Neuronal stem cell (in vitro differentiated cells): ENCODE results near the gene RNGTT.

Experiments used
- DNase-seq: peaks from one replicate; pipeline ENCODE4 v3.0.0-alpha.2; 2013; ENCODE audit warnings: low spot score
- H2AFZ ChIP-seq: one replicate; pipeline ENCODE4 v1.6.1; 2013; ENCODE audit warnings: mild to moderate bottlenecking, low read length, inconsistent platforms
- H2AK5ac ChIP-seq: 2 replicates; pipeline ENCODE4 v1.6.1; 2013; ENCODE audit warnings: low read depth, mild to moderate bottlenecking, inconsistent platforms, low read length, moderate library complexity, mixed read lengths
- H2BK120ac ChIP-seq: 2 replicates; pipeline ENCODE4 v1.6.1; 2013; ENCODE audit warnings: low read depth, mild to moderate bottlenecking, inconsistent platforms, low read length, moderate library complexity, mixed read lengths
- H2BK12ac ChIP-seq: one replicate; pipeline ENCODE4 v1.6.1; 2013; ENCODE audit warnings: low read length, inconsistent platforms
- H2BK15ac ChIP-seq: 2 replicates; pipeline ENCODE4 v1.6.1; 2013; ENCODE audit warnings: mild to moderate bottlenecking, low read length, inconsistent platforms, mixed read lengths
- H2BK5ac ChIP-seq: one replicate; pipeline ENCODE4 v1.6.1; 2013; ENCODE audit warnings: inconsistent platforms, mild to moderate bottlenecking, low read length, moderate library complexity
- H3K14ac ChIP-seq: one replicate; pipeline ENCODE4 v1.6.1; 2013; ENCODE audit warnings: low read length, inconsistent platforms
- H3K18ac ChIP-seq: 2 replicates; pipeline ENCODE4 v1.6.1; 2013; ENCODE audit warnings: low read length, inconsistent platforms
- H3K23ac ChIP-seq: 2 replicates; pipeline ENCODE4 v1.6.1; 2013; ENCODE audit warnings: low read depth, mild to moderate bottlenecking, mixed read lengths, low read length, inconsistent platforms; ENCODE audit not compliant: poor library complexity
- H3K27ac ChIP-seq: replicated peaks from 3 replicates; pipeline ENCODE4 v1.5.1; 2013; ENCODE audit warnings: low read length, inconsistent platforms
- H3K27me3 ChIP-seq, 3 experiments: 2 replicates each; pipeline ENCODE4 v1.6.1; 2013; ENCODE audit warnings: low read length in 3 of 3, mild to moderate bottlenecking in 2 of 3, inconsistent platforms in 1 of 3, low read depth in 1 of 3, mixed read lengths in 1 of 3, moderate library complexity in 1 of 3; ENCODE audit not compliant: control insufficient read depth in 3 of 3, insufficient read depth in 3 of 3
- H3K36me3 ChIP-seq, 2 donors: replicated peaks in 1 of 2; 2 replicates each; pipeline ENCODE4 v1.6.1; 2013; ENCODE audit warnings: low read length in 2 of 2; ENCODE audit not compliant: control insufficient read depth in 2 of 2, insufficient read depth in 2 of 2
- H3K4ac ChIP-seq: 2 replicates; pipeline ENCODE4 v1.6.1; 2013; ENCODE audit warnings: inconsistent platforms, mild to moderate bottlenecking, low read length, moderate library complexity
- H3K4me1 ChIP-seq, 2 donors: 1 replicate in 1 of 2; 2 replicates in 1 of 2; pipeline ENCODE4 v1.6.1; 2013; ENCODE audit warnings: low read length in 2 of 2, low read depth in 1 of 2; ENCODE audit not compliant: control insufficient read depth in 2 of 2, insufficient read depth in 1 of 2
- H3K4me2 ChIP-seq: one replicate; pipeline ENCODE4 v1.6.1; 2013; ENCODE audit warnings: mild to moderate bottlenecking, low read length, inconsistent platforms; ENCODE audit not compliant: insufficient read depth, poor library complexity, severe bottlenecking
- H3K4me3 ChIP-seq, 2 donors: 2 replicates each; pipeline ENCODE4 v1.5.1; 2013; ENCODE audit warnings: low read length in 2 of 2, mild to moderate bottlenecking in 2 of 2, inconsistent platforms in 1 of 2, moderate library complexity in 1 of 2
- H3K79me1 ChIP-seq: one replicate; pipeline ENCODE4 v1.6.1; 2013; ENCODE audit warnings: low read depth, mild to moderate bottlenecking, inconsistent platforms, low read length, moderate library complexity
- H3K9ac ChIP-seq: one replicate; pipeline ENCODE4 v1.6.1; 2013; ENCODE audit warnings: mild to moderate bottlenecking, low read depth, low read length, inconsistent platforms; ENCODE audit not compliant: poor library complexity
- H3K9me3 ChIP-seq, 2 donors: replicated peaks in 1 of 2; 2 replicates each; pipeline versions ENCODE3 to v1.6.1; 2013; ENCODE audit warnings: low read length in 2 of 2, mild to moderate bottlenecking in 2 of 2, inconsistent platforms in 1 of 2, low read depth in 1 of 2, mixed read lengths in 1 of 2, moderate library complexity in 1 of 2; ENCODE audit not compliant: control insufficient read depth in 2 of 2, insufficient read depth in 1 of 2
- H4K8ac ChIP-seq: one replicate; pipeline ENCODE4 v1.6.1; 2013; ENCODE audit warnings: low read depth, mild to moderate bottlenecking, inconsistent platforms, low read length, moderate library complexity
- H4K91ac ChIP-seq: one replicate; pipeline ENCODE4 v1.6.1; 2013; ENCODE audit warnings: low read length, low read depth, mild to moderate bottlenecking, inconsistent platforms; ENCODE audit not compliant: poor library complexity
- WGBS, 2 donors: extraction: QIAGEN DNeasy Blood & Tissue Kit; methylation state at CpG; one replicate each; pipeline ENCODE4 v1.1.7; 2013; ENCODE audit warnings: missing lambda C conversion rate in 2 of 2, mixed read lengths in 1 of 2; ENCODE audit not compliant: insufficient read length in 2 of 2, insufficient replicate concordance in 1 of 2; ENCODE audit errors: extremely low coverage in 2 of 2; 5-methylcytosine and 5-hydroxymethylcytosine counted together

The RNGTT gene

GRCh38 chr6:88813045-88813444 is 150.4 kb downstream of the RNGTT start:
- no peaks in the 10 kb centered on the region for H3K27me3 ChIP-seq
- no peaks in the 10 kb centered on the region for H3K36me3 ChIP-seq
- no peak overlapping the region for H2AK5ac ChIP-seq
- H3K79me1 ChIP-seq, result no peaks in the 10 kb centered on the region
- no peak overlapping the region for H3K4ac ChIP-seq
- H3K18ac ChIP-seq, result no peak overlapping the region
- no peak overlapping the region for H2BK120ac ChIP-seq
- H3K4me1 ChIP-seq, result no peaks in the 10 kb centered on the region
- no peak overlapping the region for H3K4me2 ChIP-seq
- no peak overlapping the region for H2BK12ac ChIP-seq
- WGBS, 2 donors, result no CpG with 5 or more reads among the region's 5 CpGs
- no peak overlapping the region for H3K4me3 ChIP-seq
- no peak overlapping the region for H2AFZ ChIP-seq
- no peak overlapping the region for H2BK15ac ChIP-seq
- H3K9me3 ChIP-seq, result no peaks in the 10 kb centered on the region
- H3K9ac ChIP-seq, result no peak overlapping the region
- no peak for DNase-seq
- H2BK5ac ChIP-seq, result no peak overlapping the region
- no peak overlapping the region for H4K8ac ChIP-seq
- H3K27ac ChIP-seq, result no peak overlapping the region
- H3K14ac ChIP-seq, result no peak overlapping the region
- no peak overlapping the region for H3K23ac ChIP-seq
- no peak overlapping the region for H4K91ac ChIP-seq

- Histone ChIP-seq H3K27ac (no peak overlapping the region), H3K36me3 (peaks cover 0 to 4% of the 10 kb centered on the region in 2 donors), H3K18ac (no peak overlapping the region), H3K9ac (no peak overlapping the region), H3K27me3 (no peaks in the 10 kb centered on the region), H3K4me1 (no peaks in the 10 kb centered on the region), H2BK12ac (no peak overlapping the region), H3K4ac (no peak overlapping the region), H4K91ac (no peak overlapping the region), H2AK5ac (no peak overlapping the region), H2BK15ac (no peak overlapping the region), H3K9me3 (peaks cover 0 to 13% of the 10 kb centered on the region in 2 donors), H2AFZ (no peak overlapping the region), H2BK120ac (no peak overlapping the region), H2BK5ac (no peak overlapping the region), H3K79me1 (no peaks in the 10 kb centered on the region), H4K8ac (no peak overlapping the region), H3K23ac (no peak overlapping the region), H3K4me3 (no peak overlapping the region), H3K4me2 (no peak overlapping the region), H3K14ac (no peak overlapping the region)
- DNase-seq, result no peak
- WGBS, 2 donors, result no CpG with 5 or more reads among the region's 1 CpG
Measured at GRCh38 chr6:88810701-88811100, 152.7 kb downstream of the RNGTT start.

- Histone ChIP-seq H3K4me3 (no peak overlapping the region), H3K9ac (no peak overlapping the region), H4K91ac (no peak overlapping the region), H2AK5ac (no peak overlapping the region), H4K8ac (no peak overlapping the region), H3K27me3 (no peaks in the 10 kb centered on the region), H3K79me1 (no peaks in the 10 kb centered on the region), H3K27ac (no peak overlapping the region), H2BK12ac (no peak overlapping the region), H3K4ac (no peak overlapping the region), H2BK120ac (no peak overlapping the region), H2BK15ac (no peak overlapping the region), H3K4me1 (no peaks in the 10 kb centered on the region), H3K4me2 (no peak overlapping the region), H3K36me3 (peaks cover 0 to 4% of the 10 kb centered on the region in 2 donors), H3K23ac (no peak overlapping the region), H2BK5ac (no peak overlapping the region), H3K14ac (no peak overlapping the region), H3K9me3 (peaks cover 0 to 13% of the 10 kb centered on the region in 2 donors), H2AFZ (no peak overlapping the region), H3K18ac (no peak overlapping the region)
- WGBS, 2 donors, result no CpG with 5 or more reads among the region's 5 CpGs
- no peak for DNase-seq
Measured at GRCh38 chr6:88810089-88810488, 153.3 kb downstream of the RNGTT start.

- H3K4me2 ChIP-seq, result no peak overlapping the region
- H3K9me3 ChIP-seq, result peaks cover 0 to 13% of the 10 kb centered on the region in 2 donors
- no peak overlapping the region for H2AFZ ChIP-seq
- peaks cover 0 to 4% of the 10 kb centered on the region in 2 donors for H3K36me3 ChIP-seq
- H2AK5ac ChIP-seq, result no peak overlapping the region
- DNase-seq, result no peak
- no peak overlapping the region for H2BK5ac ChIP-seq
- H4K91ac ChIP-seq, result no peak overlapping the region
- no peak overlapping the region for H2BK120ac ChIP-seq
- H3K27ac ChIP-seq, result no peak overlapping the region
- no peak overlapping the region for H3K9ac ChIP-seq
- H3K79me1 ChIP-seq, result no peaks in the 10 kb centered on the region
- H3K18ac ChIP-seq, result no peak overlapping the region
- H2BK15ac ChIP-seq, result no peak overlapping the region
- H3K14ac ChIP-seq, result no peak overlapping the region
- H2BK12ac ChIP-seq, result no peak overlapping the region
- no peak overlapping the region for H3K23ac ChIP-seq
- H3K27me3 ChIP-seq, result no peaks in the 10 kb centered on the region
- no peak overlapping the region for H3K4ac ChIP-seq
- H4K8ac ChIP-seq, result no peak overlapping the region
- H3K4me1 ChIP-seq, result no peaks in the 10 kb centered on the region
- H3K4me3 ChIP-seq, result no peak overlapping the region
Measured at GRCh38 chr6:88808381-88808780, 155.0 kb downstream of the RNGTT start.
